Sigmoid colon (tissue), 4 donors: Measurements from ENCODE around the gene ABCA1.

ENCODE experiments used
- EP300 ChIP-seq, 4 donors: sonication (generic); formaldehyde crosslinking; IDR thresholded peaks; one replicate each; pipeline ENCODE4 v1.6.1; 2017; ENCODE audit warnings: antibody characterized with exemption in 4 of 4
- POLR2A ChIP-seq, 2 donors: fragments of 450-650 bp; IDR thresholded peaks; one replicate each; pipeline ENCODE4 v1.6.1; 2016; ENCODE audit warnings: antibody characterized with exemption in 2 of 2, mild to moderate bottlenecking in 2 of 2, moderate library complexity in 2 of 2
- TF ChIP-seq, protein P1 (sequence below), 4 experiments: fragments of 450-650 bp in 3 of 4; fragments of 200-600 bp in 1 of 4; IDR thresholded peaks; one replicate each; pipeline ENCODE4 v1.5.1; 2016 to 2019; ENCODE audit warnings: antibody characterized with exemption in 4 of 4, mild to moderate bottlenecking in 3 of 4, moderate library complexity in 2 of 4

DNA sequence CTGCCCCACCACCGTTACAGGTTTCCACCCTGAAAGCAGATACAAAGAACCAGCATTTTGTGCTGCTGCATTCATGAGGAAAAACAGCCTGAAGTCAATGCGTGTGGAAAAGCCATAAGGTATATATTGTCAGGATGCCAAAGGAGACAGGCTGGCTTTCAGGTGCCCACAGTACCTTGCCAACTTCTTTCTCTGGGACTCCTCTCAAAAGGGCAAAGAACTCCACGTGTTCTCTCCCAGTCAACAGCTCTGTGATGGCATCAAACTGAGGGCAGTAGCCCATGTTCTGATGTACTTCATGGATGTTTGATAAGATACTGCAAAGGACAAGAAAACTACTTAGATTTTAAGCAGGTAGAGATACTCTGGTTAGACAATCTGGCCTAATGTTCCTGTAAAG, 139.7 kb downstream of the ABCA1 start:
- TF ChIP-seq POLR2A (IDR thresholded peaks at IDR 0.05) (no peak), EP300 (IDR thresholded peaks at IDR 0.05) (no peak)
- TF ChIP-seq, protein P1, sequence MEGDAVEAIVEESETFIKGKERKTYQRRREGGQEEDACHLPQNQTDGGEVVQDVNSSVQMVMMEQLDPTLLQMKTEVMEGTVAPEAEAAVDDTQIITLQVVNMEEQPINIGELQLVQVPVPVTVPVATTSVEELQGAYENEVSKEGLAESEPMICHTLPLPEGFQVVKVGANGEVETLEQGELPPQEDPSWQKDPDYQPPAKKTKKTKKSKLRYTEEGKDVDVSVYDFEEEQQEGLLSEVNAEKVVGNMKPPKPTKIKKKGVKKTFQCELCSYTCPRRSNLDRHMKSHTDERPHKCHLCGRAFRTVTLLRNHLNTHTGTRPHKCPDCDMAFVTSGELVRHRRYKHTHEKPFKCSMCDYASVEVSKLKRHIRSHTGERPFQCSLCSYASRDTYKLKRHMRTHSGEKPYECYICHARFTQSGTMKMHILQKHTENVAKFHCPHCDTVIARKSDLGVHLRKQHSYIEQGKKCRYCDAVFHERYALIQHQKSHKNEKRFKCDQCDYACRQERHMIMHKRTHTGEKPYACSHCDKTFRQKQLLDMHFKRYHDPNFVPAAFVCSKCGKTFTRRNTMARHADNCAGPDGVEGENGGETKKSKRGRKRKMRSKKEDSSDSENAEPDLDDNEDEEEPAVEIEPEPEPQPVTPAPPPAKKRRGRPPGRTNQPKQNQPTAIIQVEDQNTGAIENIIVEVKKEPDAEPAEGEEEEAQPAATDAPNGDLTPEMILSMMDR (IDR thresholded peaks at IDR 0.05), result no peak
